Naive thymus-derived CD4-positive, alpha-beta T cell (primary cell): Measurements from ENCODE around the gene CDK5. TPM values are rescaled to one million over a fixed set of nuclear protein-coding genes. Genes with fewer than 3 reads are reported as not detected.

Source experiments
- ATAC-seq: fragments of 150-1000 bp; cut with Tn5 transposase; 2 replicates; pipeline ENCODE4 v1.10.0; 2021; ENCODE audit warnings: mild to moderate bottlenecking, moderate library complexity
- CTCF ChIA-PET: fragments of 350-600 bp; sonication (Branson Sonifier 250); formaldehyde crosslinking; loops from one replicate; lab custom pipeline; 2021; ENCODE audit warnings: antibody characterized with exemption; lab: Charles Lee
- POLR2A ChIA-PET: fragments of 350-600 bp; sonication (Branson Sonifier 250); formaldehyde crosslinking; loops from one replicate; lab custom pipeline; 2021; ENCODE audit warnings: antibody characterized with exemption, inconsistent platforms; lab: Charles Lee
- DNase-seq, 9 donors: peaks; one replicate each; pipeline versions ENCODE4 v3.0.0 to v3.0.0-alpha.2; 2020 to 2022; ENCODE audit warnings: mixed read lengths in 1 of 9
- H3K27ac ChIP-seq: one replicate; pipeline ENCODE4 v1.7.0; 2013; ENCODE audit warnings: mild to moderate bottlenecking, low read depth, low read length, moderate library complexity
- H3K27me3 ChIP-seq, 2 donors: one replicate each; pipeline ENCODE4 v1.7.0; 2013; ENCODE audit warnings: low read length in 2 of 2, mild to moderate bottlenecking in 2 of 2, moderate library complexity in 2 of 2; ENCODE audit not compliant: control insufficient read depth in 2 of 2, insufficient read depth in 2 of 2
- H3K36me3 ChIP-seq, 3 experiments: 1 replicate in 2 of 3; 2 replicates in 1 of 3; pipeline ENCODE4 v1.7.0; 2013; ENCODE audit warnings: low read length in 3 of 3, mild to moderate bottlenecking in 3 of 3, moderate library complexity in 1 of 3; ENCODE audit not compliant: insufficient read depth in 3 of 3, control insufficient read depth in 2 of 3
- H3K4me1 ChIP-seq, 2 donors: one replicate each; pipeline ENCODE4 v1.7.0; 2013; ENCODE audit warnings: low read length in 2 of 2, mild to moderate bottlenecking in 2 of 2, moderate library complexity in 1 of 2; ENCODE audit not compliant: control insufficient read depth in 2 of 2, insufficient read depth in 2 of 2
- H3K4me3 ChIP-seq: 2 replicates; pipeline ENCODE4 v1.7.0; 2013; ENCODE audit warnings: mild to moderate bottlenecking, low read length
- H3K9me3 ChIP-seq, 3 experiments: 1 replicate in 2 of 3; 2 replicates in 1 of 3; pipeline ENCODE4 v1.7.0; 2013; ENCODE audit warnings: low read length in 3 of 3; ENCODE audit not compliant: control insufficient read depth in 2 of 3
- H3K27ac Mint-ChIP-seq, 9 donors: one replicate each; pipeline ENCODE4 v1.8.0; 2020 to 2022; ENCODE audit warnings: mixed read lengths in 9 of 9, mild to moderate bottlenecking in 8 of 9, moderate library complexity in 5 of 9, inconsistent platforms in 2 of 9
- H3K27me3 Mint-ChIP-seq, 5 donors: one replicate each; pipeline ENCODE4 v1.8.0; 2021 to 2022; ENCODE audit warnings: mixed read lengths in 5 of 5, mild to moderate bottlenecking in 1 of 5
- H3K36me3 Mint-ChIP-seq, 5 donors: one replicate each; pipeline ENCODE4 v1.8.0; 2020 to 2022; ENCODE audit warnings: mixed read lengths in 5 of 5, mild to moderate bottlenecking in 3 of 5, inconsistent platforms in 1 of 5
- H3K4me1 Mint-ChIP-seq, 7 donors: one replicate each; pipeline ENCODE4 v1.8.0; 2020 to 2022; ENCODE audit warnings: mixed read lengths in 7 of 7, mild to moderate bottlenecking in 3 of 7, inconsistent platforms in 1 of 7
- H3K4me3 Mint-ChIP-seq, 10 donors: one replicate each; pipeline ENCODE4 v1.8.0; 2020 to 2022; ENCODE audit warnings: mild to moderate bottlenecking in 10 of 10, mixed read lengths in 10 of 10, moderate library complexity in 6 of 10, inconsistent platforms in 2 of 10
- H3K9me3 Mint-ChIP-seq, 11 donors: one replicate each; pipeline ENCODE4 v1.8.0; 2020 to 2022; ENCODE audit warnings: mixed read lengths in 11 of 11, mild to moderate bottlenecking in 4 of 11, inconsistent platforms in 1 of 11, moderate library complexity in 1 of 11
- intact Hi-C, 2 donors: fragments of 100-400 bp; cut with micrococcal nuclease; formaldehyde crosslinking; loops; one replicate each; pipeline ENCODE4 v1.15.1; 2023
- polyA plus RNA-seq, 2 donors: library from polyadenylated mRNA; unstranded; fragments of 300-500 nt; fragmentation: Illumina TruSeq; gene quantifications; one replicate each; pipeline ENCODE4 v1.2.3, GENCODE V29; 2021
- total RNA-seq, 6 experiments: library from RNA in 5 of 6; stranded (reverse) in 5 of 6; gene quantifications; 1 replicate in 5 of 6; 2 replicates in 1 of 6; pipeline ENCODE4 v1.2.3 and lab custom pipeline; 2021 to 2026

The CDK5 gene
- total and polyA plus RNA-seq, 7 experiments from 2014 or later: 4.2 to 20.2 (median 7.7) TPM

- no peaks in the 10 kb centered on the region for H3K9me3 Mint-ChIP-seq
- intact Hi-C loops: no loop called here
- no peak overlapping the region for H3K4me3 ChIP-seq
- ATAC-seq: no peak
- no peak for DNase-seq
- peaks cover 14 to 16% of the 10 kb centered on the region in 2 donors for H3K4me1 ChIP-seq
- no peak overlapping the region for H3K27ac ChIP-seq
- H3K27me3 ChIP-seq: no peaks in the 10 kb centered on the region
- H3K36me3 Mint-ChIP-seq: peaks cover 0 to 16% (median 4%) of the 10 kb centered on the region in 5 donors
- ChIA-PET CTCF (no interaction called here), POLR2A (interaction anchor here (1.1 to 1.8 kb wide), 2 partner anchors 12 to 14 kb away, joined by 3 to 4 read pairs; no protein-coding TSS in a partner anchor)
- no peaks in the 10 kb centered on the region for H3K27me3 Mint-ChIP-seq
- H3K9me3 ChIP-seq: no peaks in the 10 kb centered on the region
- peaks cover 5 to 20% (median 18%) of the 10 kb centered on the region in 7 donors for H3K4me1 Mint-ChIP-seq
- H3K36me3 ChIP-seq: peaks cover 0 to 62% (median 0%) of the 10 kb centered on the region in 3 experiments
- no peak overlapping the region for H3K4me3 Mint-ChIP-seq
- peak overlapping the region in 2 of 9 donors; percentile 28 to 46 for H3K27ac Mint-ChIP-seq
These were observed 18.3 kb upstream of the CDK5 start for GRCh38 chr7:151075978-151076426.

DNA sequence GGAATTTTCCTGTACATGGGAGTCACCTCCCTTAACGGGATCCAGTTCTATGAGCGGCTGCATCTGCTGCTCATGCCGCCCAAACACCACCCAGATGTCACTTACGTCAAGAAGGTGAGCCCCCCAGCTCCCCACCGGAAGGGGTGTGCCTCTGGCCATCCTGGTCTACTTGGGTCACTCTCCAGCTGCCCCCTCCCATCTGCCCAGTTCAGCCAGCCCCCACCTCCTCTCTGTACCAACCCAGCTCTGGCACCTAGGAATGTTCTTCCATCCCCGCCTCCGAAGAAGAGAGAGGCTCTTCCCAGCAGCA, 17.9 kb upstream of the CDK5 start:
- no peak overlapping the region for H3K27ac ChIP-seq
- Mint-ChIP-seq H3K4me3 (no peak overlapping the region), H3K9me3 (no peaks in the 10 kb centered on the region), H3K36me3 (peaks cover 0 to 18% (median 7%) of the 10 kb centered on the region in 5 donors), H3K27ac (no peak overlapping the region), H3K4me1 (peaks cover 5 to 20% (median 18%) of the 10 kb centered on the region in 7 donors), H3K27me3 (no peaks in the 10 kb centered on the region)
- H3K4me3 ChIP-seq: no peak overlapping the region
- POLR2A ChIA-PET: interaction anchor here (1.1 kb wide), 1 partner anchor 13 kb away, joined by 3 read pairs; no protein-coding TSS in a partner anchor
- ATAC-seq (no peak), DNase-seq (no peak)
- no peaks in the 10 kb centered on the region for H3K9me3 ChIP-seq
- peaks cover 12 to 13% of the 10 kb centered on the region in 2 donors for H3K4me1 ChIP-seq
- CTCF ChIA-PET: no interaction called here
- intact Hi-C loops: no loop called here
- peaks cover 0 to 66% (median 0%) of the 10 kb centered on the region in 3 experiments for H3K36me3 ChIP-seq
- no peaks in the 10 kb centered on the region for H3K27me3 ChIP-seq

GRCh38 chr7:151074817-151075661, 17.3 kb upstream of the CDK5 start:
- no peak overlapping the region for H3K4me3 ChIP-seq
- no peaks in the 10 kb centered on the region for H3K27me3 ChIP-seq
- Mint-ChIP-seq H3K36me3 (peaks cover 0 to 19% (median 7%) of the 10 kb centered on the region in 5 donors), H3K4me3 (no peak overlapping the region), H3K27me3 (no peaks in the 10 kb centered on the region), H3K9me3 (no peaks in the 10 kb centered on the region), H3K27ac (no peak overlapping the region), H3K4me1 (peaks cover 5 to 20% (median 17%) of the 10 kb centered on the region in 7 donors)
- no peak overlapping the region for H3K27ac ChIP-seq
- H3K9me3 ChIP-seq: no peaks in the 10 kb centered on the region
- peaks cover 0 to 66% (median 0%) of the 10 kb centered on the region in 3 experiments for H3K36me3 ChIP-seq
- H3K4me1 ChIP-seq: peaks cover 11 to 13% of the 10 kb centered on the region in 2 donors
- DNase-seq: no peak
- intact Hi-C loops: no loop called here
- CTCF ChIA-PET: interaction anchor here (1.5 kb wide), 1 partner anchor 12 kb away, joined by 3 read pairs; no protein-coding TSS in a partner anchor
- POLR2A ChIA-PET: no interaction called here
- ATAC-seq: no peak

GRCh38 chr7:151073990-151074389, 16.3 kb upstream of the CDK5 start:
- H3K27me3 ChIP-seq: no peaks in the 10 kb centered on the region
- CTCF ChIA-PET: interaction anchor here (1.5 kb wide), 1 partner anchor 13 kb away, joined by 3 read pairs; no protein-coding TSS in a partner anchor
- Mint-ChIP-seq H3K27ac (no peak overlapping the region), H3K36me3 (peaks cover 0 to 15% (median 12%) of the 10 kb centered on the region in 5 donors), H3K4me3 (no peak overlapping the region), H3K27me3 (no peaks in the 10 kb centered on the region), H3K4me1 (peaks cover 2 to 9% (median 8%) of the 10 kb centered on the region in 7 donors), H3K9me3 (no peaks in the 10 kb centered on the region)
- intact Hi-C loops: no loop called here
- H3K9me3 ChIP-seq: no peaks in the 10 kb centered on the region
- no peak overlapping the region for H3K4me3 ChIP-seq
- POLR2A ChIA-PET: no interaction called here
- H3K36me3 ChIP-seq: peaks cover 0 to 75% (median 0%) of the 10 kb centered on the region in 3 experiments
- no peak overlapping the region for H3K27ac ChIP-seq
- ATAC-seq: no peak
- peaks cover under 1 to 2% of the 10 kb centered on the region in 2 donors for H3K4me1 ChIP-seq
- no peak for DNase-seq

DNA sequence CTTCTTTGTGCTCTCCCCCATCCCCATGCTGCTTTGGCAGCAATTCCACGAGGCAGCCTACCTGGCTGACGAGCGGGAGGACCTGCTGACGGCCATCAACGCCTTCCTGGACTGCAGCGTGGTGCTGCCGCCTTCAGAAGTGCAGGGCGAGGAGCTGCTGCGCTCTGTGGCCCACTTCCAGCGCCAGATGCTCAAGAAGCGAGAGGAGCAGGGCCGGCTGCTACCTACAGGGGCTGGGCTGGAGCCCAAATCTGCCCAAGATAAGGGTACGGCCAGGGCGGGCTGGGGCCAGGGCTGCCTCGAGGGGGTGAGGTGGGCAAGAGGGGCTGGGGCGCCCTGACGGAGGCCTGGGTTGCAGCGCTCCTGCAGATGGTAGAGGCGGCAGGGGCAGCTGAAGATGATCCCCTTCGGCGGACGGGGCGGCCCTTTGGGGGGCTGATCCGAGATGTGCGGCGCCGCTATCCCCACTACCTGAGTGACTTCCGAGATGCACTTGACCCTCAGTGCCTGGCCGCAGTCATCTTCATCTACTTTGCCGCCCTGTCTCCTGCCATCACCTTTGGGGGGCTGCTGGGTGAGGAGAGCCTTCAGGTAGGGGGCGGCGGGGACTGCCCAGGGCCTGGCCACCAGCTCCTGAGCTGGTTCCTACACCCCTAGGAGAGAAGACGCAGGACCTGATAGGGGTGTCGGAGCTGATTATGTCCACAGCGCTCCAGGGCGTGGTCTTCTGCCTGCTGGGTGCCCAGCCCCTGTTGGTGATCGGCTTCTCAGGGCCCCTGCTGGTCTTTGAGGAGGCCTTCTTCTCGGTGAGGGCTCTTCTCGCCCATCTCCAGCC, 13.6 kb upstream of the CDK5 start:
- Mint-ChIP-seq H3K9me3 (no peaks in the 10 kb centered on the region), H3K27me3 (no peaks in the 10 kb centered on the region), H3K4me1 (peaks cover 0 to 1% (median 0%) of the 10 kb centered on the region in 7 donors), H3K4me3 (no peak overlapping the region), H3K27ac (no peak overlapping the region), H3K36me3 (peaks cover 0 to 12% (median 9%) of the 10 kb centered on the region in 5 donors)
- no peaks in the 10 kb centered on the region for H3K9me3 ChIP-seq
- POLR2A ChIA-PET: interaction anchor here (0.8 kb wide), 1 partner anchor 17 kb away, joined by 3 read pairs; no protein-coding TSS in a partner anchor
- no peak overlapping the region for H3K27ac ChIP-seq
- intact Hi-C loops: no loop called here
- H3K4me3 ChIP-seq: no peak overlapping the region
- no peaks in the 10 kb centered on the region for H3K27me3 ChIP-seq
- CTCF ChIA-PET: no interaction called here
- no peaks in the 10 kb centered on the region for H3K4me1 ChIP-seq
- DNase-seq (no peak), ATAC-seq (no peak)
- peaks cover 0 to 83% (median 0%) of the 10 kb centered on the region in 3 experiments for H3K36me3 ChIP-seq

GRCh38 chr7:151070574-151070960, 12.9 kb upstream of the CDK5 start:
- H3K4me3 Mint-ChIP-seq: no peak overlapping the region
- intact Hi-C loops: no loop called here
- no peaks in the 10 kb centered on the region for H3K27me3 Mint-ChIP-seq
- H3K9me3 ChIP-seq: no peaks in the 10 kb centered on the region
- no peak for ATAC-seq
- ChIA-PET POLR2A (no interaction called here), CTCF (no interaction called here)
- no peaks in the 10 kb centered on the region for H3K9me3 Mint-ChIP-seq
- H3K4me1 Mint-ChIP-seq: peaks cover 0 to 1% (median 0%) of the 10 kb centered on the region in 7 donors
- H3K4me3 ChIP-seq: no peak overlapping the region
- H3K36me3 Mint-ChIP-seq: peaks cover 0 to 12% (median 9%) of the 10 kb centered on the region in 5 donors
- no peak overlapping the region for H3K27ac ChIP-seq
- H3K27me3 ChIP-seq: no peaks in the 10 kb centered on the region
- no peaks in the 10 kb centered on the region for H3K4me1 ChIP-seq
- peaks cover 0 to 83% (median 0%) of the 10 kb centered on the region in 3 experiments for H3K36me3 ChIP-seq
- no peak overlapping the region for H3K27ac Mint-ChIP-seq
- no peak for DNase-seq
